ENCODE results near the gene GPR155.
"Not testable (repeated sequence)": the region's sequence is repeated elsewhere in the genome, so short reads cannot be mapped to it uniquely, and the experiment has no call there.

The GPR155 gene

GRCh38 chr2:174489520-174489919 is 2.7 kb upstream of the GPR155 start:
- DNase-seq, result not testable (repeated sequence)

- DNase-seq, result no peak
Observed at GRCh38 chr2:174487820-174488162, 962 bp upstream of the GPR155 start.

- peak; percentile 77 to 95 for DNase-seq
Observed at GRCh38 chr2:174487108-174487819, 435 bp upstream of the GPR155 start.

GRCh38 chr2:174485788-174486562 is 854 bp downstream of the GPR155 start:
- DNase-seq, result peak in 1 of 2 experiments; percentile 19

- not testable (repeated sequence) for DNase-seq
Observed at GRCh38 chr2:174485045-174485444, 1.8 kb downstream of the GPR155 start.

GRCh38 chr2:174484573-174484972 is 2.3 kb downstream of the GPR155 start:
- no peak for DNase-seq

GRCh38 chr2:174482854-174483253 is 4.0 kb downstream of the GPR155 start:
- DNase-seq, result no peak

GRCh38 chr2:174477759-174478158 is 9.1 kb downstream of the GPR155 start:
- no peak for DNase-seq

- no peak for DNase-seq
Observed at GRCh38 chr2:174473796-174474195, 13.0 kb downstream of the GPR155 start.

- DNase-seq, result peak; percentile 6 to 9
Observed at GRCh38 chr2:174465327-174465726, 21.5 kb downstream of the GPR155 start.

GRCh38 chr2:174461221-174461620 is 25.6 kb downstream of the GPR155 start:
- DNase-seq, result no peak

GRCh38 chr2:174454566-174454965 is 32.3 kb downstream of the GPR155 start:
- DNase-seq, result no peak

- DNase-seq, result no peak
Observed at GRCh38 chr2:174450021-174450816, 36.6 kb downstream of the GPR155 start.

- no peak for DNase-seq
Observed at GRCh38 chr2:174449033-174449432, 37.8 kb downstream of the GPR155 start.

GRCh38 chr2:174446531-174446930 is 40.3 kb downstream of the GPR155 start:
- no peak for DNase-seq

GRCh38 chr2:174445248-174445647 is 41.6 kb downstream of the GPR155 start:
- no peak for DNase-seq

- no peak for DNase-seq
Observed at GRCh38 chr2:174444761-174445160, 42.1 kb downstream of the GPR155 start.

GRCh38 chr2:174442546-174443510 is 44.0 kb downstream of the GPR155 start:
- no peak for DNase-seq

- no peak for DNase-seq
Observed at GRCh38 chr2:174439950-174440349, 46.9 kb downstream of the GPR155 start.

- no peak for DNase-seq
Observed at GRCh38 chr2:174439323-174439722, 47.5 kb downstream of the GPR155 start.

GRCh38 chr2:174438146-174438886 is 48.5 kb downstream of the GPR155 start:
- DNase-seq, result no peak

GRCh38 chr2:174436351-174436750 is 50.5 kb downstream of the GPR155 start:
- DNase-seq, result no peak
